Erythroblast (primary cell): ENCODE results near the gene EXOC6B.
"Not testable (repeated sequence)": the region's sequence is repeated elsewhere in the genome, so short reads cannot be mapped to it uniquely, and the experiment has no call there.

Source experiments
- DNase-seq, 2 experiments: peaks; one replicate each; lab custom pipeline; 2025; lab: John Stamatoyannopoulos, UW
- GATA1 ChIP-seq: IDR thresholded peaks from 2 replicates; pipeline ENCODE4 v1.6.1; 2011; ENCODE audit warnings: low read depth, mild to moderate bottlenecking, control low read depth, low read length, moderate library complexity
- POLR2A ChIP-seq: IDR thresholded peaks from 2 replicates; pipeline ENCODE4 v1.6.1; 2011; ENCODE audit warnings: mild to moderate bottlenecking, low read length

The EXOC6B gene

GRCh38 chr2:72583376-72583775 is 242.5 kb downstream of the EXOC6B start:
- TF ChIP-seq POLR2A, result no peak
- TF ChIP-seq GATA1, result no peak

GRCh38 chr2:72581560-72582181 is 244.2 kb downstream of the EXOC6B start:
- DNase-seq, result peak; percentile 3 to 11
- TF ChIP-seq POLR2A, result no peak
- no peak for TF ChIP-seq GATA1

More at GRCh38 chr2:72583376-72583775, 242.5 kb downstream of the EXOC6B start:
- no peak for DNase-seq

DNA sequence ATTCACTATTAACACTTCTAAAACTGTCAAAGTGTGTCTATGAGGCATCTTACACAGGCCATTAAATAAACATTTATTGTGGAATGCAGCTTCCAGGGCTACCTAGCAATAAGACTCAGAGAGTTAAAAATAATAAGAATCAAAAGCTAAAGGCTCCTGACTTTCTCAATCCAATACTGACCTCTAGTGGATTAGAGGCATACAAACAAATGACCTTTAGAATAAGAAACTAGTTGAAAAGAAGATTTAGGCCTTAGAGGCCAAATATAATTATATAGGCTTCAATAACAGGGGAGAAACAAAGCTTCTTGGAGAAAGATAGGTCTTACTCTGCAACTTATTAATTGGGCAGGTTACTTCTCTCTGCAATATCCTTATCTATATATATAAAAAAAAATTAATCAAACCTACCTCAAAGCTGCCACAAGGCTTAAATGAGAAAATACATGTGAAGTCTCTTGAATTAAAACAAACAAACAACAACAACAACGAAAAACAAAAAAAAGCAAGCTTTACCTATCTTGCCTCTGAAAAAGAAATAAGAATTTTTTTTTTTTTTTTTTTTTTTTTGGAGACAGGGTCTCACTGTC is 246.1 kb downstream of the EXOC6B start:
- TF ChIP-seq POLR2A (no peak), GATA1 (no peak)

DNA sequence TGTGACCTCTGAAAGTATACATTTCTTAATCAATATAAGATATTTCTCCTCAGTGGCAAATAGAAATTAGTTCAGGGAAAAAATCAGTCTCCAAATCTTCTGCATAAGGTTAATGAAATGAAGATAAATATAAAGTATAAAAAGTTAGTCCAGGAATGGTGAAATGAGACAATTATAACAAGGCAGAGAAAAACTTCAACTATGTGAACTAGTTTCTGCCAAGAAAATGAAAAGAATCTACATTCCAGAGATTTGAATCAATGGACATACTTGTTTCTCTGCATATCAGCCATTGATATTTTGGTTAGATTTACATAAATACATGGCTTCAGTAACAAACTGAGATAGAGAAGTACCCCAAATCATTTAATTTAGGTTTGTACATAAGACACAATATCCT is 249.0 kb downstream of the EXOC6B start:
- DNase-seq, result no peak
- no peak for TF ChIP-seq GATA1
- no peak for TF ChIP-seq POLR2A

More for the DNA sequence above, 246.1 kb downstream of the EXOC6B start:
- DNase-seq, result peak; percentile 70 to 78

DNA sequence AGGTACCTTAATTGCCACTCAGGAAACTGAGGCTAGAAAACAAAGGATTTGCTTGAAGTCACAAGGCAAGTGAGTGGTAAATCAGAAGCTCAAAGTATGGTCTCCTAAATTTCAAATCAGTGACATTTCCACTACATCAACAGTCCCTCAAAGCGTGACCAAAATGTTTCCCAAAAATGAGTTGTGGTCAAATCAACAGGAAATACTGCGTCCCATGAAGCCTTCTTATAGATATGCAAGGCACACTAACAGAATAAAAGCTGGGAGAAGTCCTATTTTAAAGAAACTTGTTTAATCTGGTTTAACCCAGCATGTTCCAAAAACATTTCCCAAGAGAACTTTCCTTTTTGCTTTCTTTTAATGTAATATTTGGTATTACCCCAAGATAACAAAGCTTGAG is 249.4 kb downstream of the EXOC6B start:
- DNase-seq, result no peak
- TF ChIP-seq POLR2A (no peak), GATA1 (no peak)

DNA sequence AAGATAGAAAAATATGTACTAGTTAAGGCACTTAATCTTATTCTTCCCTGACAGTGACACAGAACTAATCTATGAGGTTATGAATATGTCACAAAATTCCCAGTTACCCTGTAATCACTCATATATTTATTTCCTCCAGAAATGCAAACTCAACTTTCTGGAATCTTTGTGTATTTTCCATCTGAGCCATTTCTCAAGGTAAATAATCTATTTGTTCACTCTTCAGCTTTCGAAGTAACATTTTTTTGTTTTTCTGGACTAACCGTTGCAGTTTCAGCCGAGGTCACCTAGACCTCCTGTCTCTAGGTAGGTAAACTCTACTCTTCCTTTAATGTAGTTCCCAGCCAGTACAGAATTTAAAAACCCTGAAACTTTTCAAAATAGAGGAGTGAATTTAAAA is 250.9 kb downstream of the EXOC6B start:
- TF ChIP-seq POLR2A, result no peak
- no peak for TF ChIP-seq GATA1
- no peak for DNase-seq

DNA sequence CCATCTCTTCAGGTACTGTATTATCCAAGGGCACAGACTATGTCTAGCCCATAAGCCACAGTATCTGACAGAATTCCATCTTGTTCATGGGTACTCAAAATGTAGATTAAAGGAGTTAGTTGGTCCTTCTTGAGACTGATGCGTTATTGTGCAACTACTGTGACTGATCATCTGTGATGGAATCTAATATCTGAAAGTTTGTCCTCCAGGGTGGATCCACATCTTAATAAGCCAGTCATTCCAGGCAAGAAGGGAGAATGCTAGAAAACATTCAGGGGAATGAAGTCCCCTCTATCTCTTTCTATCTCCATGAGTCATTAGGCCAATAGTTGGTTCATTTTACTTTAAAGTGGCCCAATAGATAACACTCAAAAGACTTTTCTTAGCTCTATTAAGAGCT is 252.6 kb downstream of the EXOC6B start:
- TF ChIP-seq GATA1, result no peak
- TF ChIP-seq POLR2A, result no peak
- peak in 1 of 2 experiments; percentile 23 for DNase-seq

DNA sequence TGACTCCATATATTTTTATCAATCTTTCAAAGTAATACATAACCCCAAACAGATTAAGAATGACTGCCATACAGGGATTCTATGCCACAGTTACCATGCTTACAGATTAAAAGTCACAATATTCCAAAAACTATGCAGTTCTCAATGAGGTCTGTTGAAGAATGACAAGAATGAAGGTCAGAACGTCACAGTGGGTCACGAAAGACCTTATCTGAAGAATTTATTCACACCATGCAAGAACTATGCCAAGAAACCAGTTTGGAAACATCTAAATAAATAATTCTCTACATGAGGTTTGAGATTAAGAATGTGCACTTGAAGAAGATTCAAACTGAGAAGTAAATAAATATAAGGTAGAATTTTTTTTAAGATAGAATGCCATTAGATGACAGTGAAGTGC is 253.3 kb downstream of the EXOC6B start:
- DNase-seq, result no peak
- TF ChIP-seq POLR2A, result no peak
- no peak for TF ChIP-seq GATA1

DNA sequence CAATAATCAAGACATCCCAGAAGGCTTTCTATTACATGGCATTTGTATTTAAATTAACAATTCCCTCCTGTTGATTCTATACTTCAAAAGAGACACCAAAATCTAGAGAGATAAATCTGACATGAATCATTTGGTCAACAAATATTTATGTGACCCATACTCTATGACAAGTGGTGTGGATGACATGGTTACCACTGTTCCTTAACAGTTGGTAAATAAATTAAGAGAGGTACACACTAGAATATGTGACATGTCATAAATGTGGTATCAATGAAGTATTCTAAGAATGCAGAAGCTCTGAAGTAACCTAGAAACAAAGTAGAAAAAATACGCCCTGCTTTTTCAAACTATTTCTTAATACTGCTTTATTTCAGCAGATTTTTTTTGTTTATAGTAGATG is 255.4 kb downstream of the EXOC6B start:
- TF ChIP-seq POLR2A, result no peak
- no peak for TF ChIP-seq GATA1
- no peak for DNase-seq

DNA sequence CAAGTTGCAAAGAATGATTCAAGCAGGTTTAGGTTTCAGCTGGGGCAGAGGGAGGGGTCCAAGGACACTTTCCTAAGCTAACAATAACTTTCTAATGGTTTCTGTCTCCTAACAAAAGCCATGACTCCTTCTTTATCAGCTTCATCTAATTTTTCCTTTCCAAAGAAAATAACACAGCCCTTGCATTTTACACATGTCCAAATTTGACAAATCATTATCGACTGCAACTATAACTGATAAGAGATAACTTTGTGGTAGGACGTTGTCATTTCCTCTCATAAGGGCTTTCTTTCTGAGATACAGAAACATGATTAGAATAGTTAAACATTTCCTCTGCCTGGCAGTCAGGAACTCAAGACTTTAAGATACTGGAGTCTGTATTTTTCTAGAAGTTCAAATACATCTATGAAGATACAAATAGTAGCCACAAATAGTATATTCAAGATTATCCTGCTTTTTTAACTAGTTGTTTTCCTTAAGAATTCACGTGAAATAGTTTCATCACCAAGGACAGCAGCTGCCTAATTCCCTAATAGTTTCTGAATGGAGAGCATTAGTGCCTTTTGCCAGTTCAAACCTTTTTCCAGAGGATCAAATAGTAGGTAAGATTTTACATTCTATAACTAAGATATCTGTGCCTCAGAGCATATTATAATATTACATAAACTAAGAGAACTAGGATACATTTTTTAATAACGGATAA is 263.2 kb downstream of the EXOC6B start:
- DNase-seq, result peak in 1 of 2 experiments; percentile 32

DNA sequence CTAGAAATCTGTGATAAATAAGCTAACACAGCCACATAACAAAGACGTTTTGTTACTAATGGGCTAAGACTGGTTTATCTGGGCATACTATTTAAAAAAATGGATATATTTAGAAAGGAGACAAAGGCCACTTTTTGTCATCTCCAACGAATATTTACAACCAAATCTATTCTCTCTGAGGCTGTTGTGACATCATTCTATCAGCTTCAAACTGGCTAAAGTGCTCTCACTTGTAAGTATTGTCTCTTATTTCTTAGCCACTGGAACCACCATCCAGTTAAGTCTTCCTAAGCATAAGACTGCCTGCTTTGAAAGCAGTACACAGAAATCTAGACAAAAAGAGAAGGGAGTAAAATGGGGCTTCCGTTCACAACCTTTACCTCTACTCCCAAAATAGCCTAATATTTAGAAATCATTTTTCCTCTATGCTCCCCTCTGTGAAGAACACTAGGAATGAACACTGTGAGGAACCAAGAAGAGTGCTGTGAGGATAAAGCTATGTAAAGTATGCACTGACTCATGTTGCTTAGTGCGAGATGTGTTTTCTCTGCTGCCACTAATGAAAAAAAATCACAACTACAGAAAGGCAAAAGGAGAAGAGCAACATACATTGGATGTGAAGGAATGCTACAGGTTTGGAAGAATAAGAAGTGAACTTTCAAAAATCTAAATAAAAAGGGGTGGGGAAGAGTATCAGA is 264.1 kb downstream of the EXOC6B start:
- TF ChIP-seq GATA1 (no peak), POLR2A (no peak)
- DNase-seq, result no peak

More for the DNA sequence above, 263.2 kb downstream of the EXOC6B start:
- TF ChIP-seq GATA1 (no peak), POLR2A (no peak)

DNA sequence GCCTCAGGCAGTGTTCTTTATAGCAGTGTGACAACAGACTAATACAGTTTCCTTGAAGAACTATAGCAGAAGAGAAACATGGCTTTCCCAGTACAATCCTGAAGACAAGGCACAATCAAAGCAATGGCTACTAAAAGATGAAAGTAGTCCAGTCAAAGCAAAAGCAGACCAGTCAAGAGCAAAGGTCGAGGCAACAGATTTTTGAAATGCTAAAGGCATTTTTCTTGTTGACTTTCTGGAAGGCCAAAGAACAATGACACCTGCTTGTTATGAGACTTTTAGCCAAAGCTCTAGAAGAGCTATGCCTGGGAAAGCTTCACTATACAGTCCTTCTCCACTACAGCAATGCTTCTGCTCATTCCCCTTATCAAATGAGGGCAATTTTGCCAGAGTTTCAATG is 269.9 kb downstream of the EXOC6B start:
- TF ChIP-seq POLR2A (no peak), GATA1 (no peak)
- no peak for DNase-seq

DNA sequence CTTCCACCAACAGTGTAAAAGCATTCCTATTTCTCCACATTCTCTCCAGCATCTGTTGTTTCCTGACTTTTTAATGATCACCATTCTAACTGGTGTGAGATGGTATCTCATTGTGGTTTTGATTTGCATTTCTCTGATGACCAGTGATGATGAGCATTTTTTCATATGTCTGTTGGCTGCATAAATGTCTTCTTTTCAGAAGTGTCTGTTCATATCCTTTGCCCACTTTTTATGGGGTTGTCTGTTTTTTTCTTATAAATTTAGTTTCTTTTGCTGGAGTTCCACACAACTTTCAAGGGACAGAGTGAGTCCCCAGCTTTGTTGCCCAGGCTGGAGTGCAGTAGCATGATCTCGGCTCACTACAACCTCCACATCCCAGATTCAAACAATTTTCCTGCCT is 270.5 kb downstream of the EXOC6B start:
- DNase-seq, result not testable (repeated sequence)

GRCh38 chr2:72554910-72555309 is 270.9 kb downstream of the EXOC6B start:
- not testable (repeated sequence) for DNase-seq
